NCI-H2029 (cell line): ENCODE measurements around the gene GTF3C4.

Experiments used
- DNase-seq: peaks from one replicate; lab custom pipeline; 2025; lab: John Stamatoyannopoulos, UW

Gene GTF3C4

DNA sequence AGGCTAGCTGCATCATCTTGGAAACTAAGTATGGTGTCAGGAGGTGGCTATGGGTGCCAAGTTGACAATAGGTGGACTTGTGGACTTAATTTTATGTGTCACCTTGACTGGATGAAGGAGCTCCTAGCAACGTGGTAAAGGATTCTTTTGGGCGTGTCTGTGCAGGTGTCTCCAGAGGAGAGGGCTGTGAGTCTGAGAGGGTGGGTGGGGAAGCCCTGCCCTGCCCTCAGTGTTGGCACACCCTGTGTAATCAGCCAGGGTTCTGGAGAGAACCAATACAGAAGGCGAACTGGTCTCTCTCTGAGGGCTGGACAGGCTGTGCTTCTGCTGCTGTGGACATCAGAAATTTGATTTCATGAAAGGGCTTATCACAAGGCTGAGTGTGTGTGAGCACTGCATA lies 61.0 kb downstream of the GTF3C4 start:
- DNase-seq = no peak

DNA sequence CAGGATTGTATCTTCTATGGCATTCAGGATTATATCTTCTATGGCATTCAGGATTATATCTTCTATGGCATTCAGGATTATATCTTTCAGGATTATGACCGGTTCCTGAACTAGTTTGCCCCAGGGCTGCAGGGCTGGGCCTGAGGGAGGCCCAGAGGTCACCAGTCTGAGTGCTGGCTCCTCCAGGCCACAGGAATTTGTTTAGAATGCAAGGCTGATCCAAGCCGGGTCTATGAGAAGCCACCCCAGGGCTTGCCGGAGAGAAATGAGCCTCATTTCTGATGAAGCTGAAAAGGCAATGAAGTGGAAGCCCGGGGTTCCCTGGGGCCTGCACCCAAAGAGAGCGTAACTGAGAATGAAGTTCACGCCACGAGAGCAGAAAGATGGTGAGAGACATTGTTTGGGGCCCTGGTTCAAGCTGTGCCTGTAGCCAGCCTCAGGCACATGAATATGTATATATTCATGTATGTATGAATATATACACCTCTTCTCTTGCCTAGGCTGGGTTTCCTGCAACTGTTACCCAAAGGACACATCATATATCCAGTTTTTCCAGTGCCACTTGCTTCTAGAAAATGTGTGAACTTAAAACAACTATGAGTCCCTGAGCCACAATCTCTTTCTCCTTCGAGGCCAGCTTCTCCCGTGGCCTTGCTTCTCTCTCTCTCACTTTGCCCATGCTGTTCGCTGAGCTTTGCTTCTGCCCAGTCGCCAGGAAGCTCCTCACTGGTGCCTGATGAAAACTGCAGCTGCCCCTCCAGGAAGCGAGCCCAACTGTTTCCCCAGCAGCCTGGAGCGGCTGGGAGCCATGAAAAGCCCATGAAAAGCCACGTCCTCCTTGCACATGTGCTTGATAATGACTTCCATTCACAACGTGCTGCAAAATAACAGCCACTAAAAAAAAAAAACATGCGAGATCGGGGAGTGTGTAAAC lies 62.3 kb downstream of the GTF3C4 start:
- no peak for DNase-seq

DNA sequence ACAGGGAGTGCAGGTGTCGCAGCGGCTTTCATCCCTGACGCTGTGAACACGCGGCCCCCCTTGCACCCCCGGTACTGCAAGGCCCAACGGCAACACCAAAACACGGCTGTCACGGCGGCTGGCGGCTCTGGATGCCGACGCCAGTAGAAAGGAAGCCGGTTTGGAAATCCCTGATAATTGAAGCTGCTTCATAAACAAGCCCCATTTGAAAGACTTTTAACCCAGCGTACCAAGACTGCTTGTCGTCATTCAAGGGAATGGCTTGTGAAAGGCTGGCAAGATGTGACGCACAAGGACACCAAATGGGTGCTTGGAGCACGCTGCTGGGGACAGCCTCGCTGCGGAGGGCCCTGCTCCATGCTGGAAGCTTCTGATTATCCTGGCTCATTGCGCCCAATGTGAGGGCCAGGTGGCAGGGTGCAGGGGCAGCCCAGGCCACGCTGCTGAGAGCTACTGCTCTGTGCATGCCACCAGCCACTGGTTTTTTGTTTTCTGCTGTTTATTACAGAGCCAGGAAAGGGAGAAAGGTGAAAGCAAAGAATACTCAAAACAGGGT lies 63.1 kb downstream of the GTF3C4 start:
- no peak for DNase-seq

- no peak for DNase-seq
These were observed 69.5 kb downstream of the GTF3C4 start for GRCh38 chr9:132739710-132740310.

GRCh38 chr9:132740526-132741309 lies 70.5 kb downstream of the GTF3C4 start:
- DNase-seq = no peak

DNA sequence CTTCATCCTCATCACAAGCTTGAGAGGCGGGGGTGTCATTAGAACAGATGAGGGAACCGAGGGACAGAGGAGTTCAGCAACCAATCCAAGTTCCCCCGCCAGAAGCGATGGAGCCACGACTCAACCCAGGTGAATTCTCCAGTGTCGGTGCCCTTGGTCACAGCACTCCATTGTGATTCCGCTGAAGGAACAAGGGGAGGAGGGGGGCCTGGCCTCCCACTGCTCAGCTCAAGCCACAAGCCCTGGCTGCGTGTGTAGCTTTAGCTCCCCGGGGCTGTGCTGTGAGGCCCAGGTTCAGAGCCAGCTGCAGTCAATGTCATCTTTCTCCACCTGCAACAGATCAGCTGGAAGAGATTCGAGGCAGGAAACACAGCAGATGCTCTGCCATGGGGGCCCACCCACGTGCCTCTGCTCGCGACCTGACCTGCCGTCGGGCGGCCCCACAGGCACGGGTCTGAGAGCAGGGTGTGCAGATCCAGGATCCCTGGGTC lies 72.6 kb downstream of the GTF3C4 start:
- DNase-seq = no peak

GRCh38 chr9:132743931-132744479 lies 73.7 kb downstream of the GTF3C4 start:
- DNase-seq = no peak
